Stomach (tissue), 9 donors: Measurements from ENCODE around the gene SMAGP. TPM values are rescaled to one million over a fixed set of nuclear protein-coding genes. Genes with fewer than 3 reads are reported as not detected.

ENCODE experiments used
- DNase-seq, 2 donors: peaks; one replicate each; pipeline versions ENCODE4 v3.0.0 to v3.0.0-alpha.2; 2013 to 2019
- H3K27ac ChIP-seq, 5 donors: fragments of 200-600 bp in 4 of 5; sonication (generic) in 4 of 5; one replicate each; pipeline ENCODE4 v1.5.1; 2013 to 2019; ENCODE audit warnings: mild to moderate bottlenecking in 1 of 5, moderate library complexity in 1 of 5
- H3K27me3 ChIP-seq, 3 donors: fragments of 200-600 bp; sonication (generic); one replicate each; pipeline ENCODE4 v1.5.1; 2017 to 2019; ENCODE audit warnings: mixed run types in 1 of 3
- H3K36me3 ChIP-seq, 4 donors: fragments of 200-600 bp; sonication (generic); 1 replicate in 3 of 4; 2 replicates in 1 of 4; pipeline ENCODE4 v1.5.1; 2016 to 2019
- H3K4me1 ChIP-seq, 4 donors: fragments of 200-600 bp; sonication (generic); one replicate each; pipeline ENCODE4 v1.5.1; 2016 to 2019
- H3K4me3 ChIP-seq, 4 donors: fragments of 200-600 bp; sonication (generic) in 3 of 4; one replicate each; pipeline ENCODE4 v1.5.1; 2016 to 2019; ENCODE audit warnings: mild to moderate bottlenecking in 1 of 4
- H3K9me3 ChIP-seq, 4 donors: fragments of 200-600 bp; sonication (generic); one replicate each; pipeline ENCODE4 v1.5.1; 2016 to 2019
- CTCF ChIP-seq, 7 experiments: fragments of 450-650 bp in 4 of 7; fragments of 200-600 bp in 3 of 7; sonication (generic) in 3 of 7; IDR thresholded peaks; one replicate each; pipeline ENCODE4 v1.5.1; 2016 to 2019; ENCODE audit warnings: antibody characterized with exemption in 7 of 7, control low read depth in 2 of 7, mild to moderate bottlenecking in 1 of 7
- EP300 ChIP-seq: sonication (generic); formaldehyde crosslinking; IDR thresholded peaks from one replicate; pipeline ENCODE4 v1.6.1; 2017; ENCODE audit warnings: antibody characterized with exemption
- POLR2A ChIP-seq, 4 donors: fragments of 450-650 bp; IDR thresholded peaks; one replicate each; pipeline ENCODE4 v1.6.1; 2016; ENCODE audit warnings: antibody characterized with exemption in 4 of 4, control low read depth in 2 of 4, mild to moderate bottlenecking in 1 of 4, moderate library complexity in 1 of 4
- POLR2AphosphoS5 ChIP-seq, 3 donors: sonication (generic); formaldehyde crosslinking; IDR thresholded peaks; one replicate each; pipeline ENCODE4 v1.6.1; 2016; ENCODE audit warnings: antibody characterized with exemption in 3 of 3
- WGBS, 5 donors: extraction: QIAGEN DNeasy Blood & Tissue Kit in 3 of 5; methylation state at CpG; one replicate each; pipeline versions ENCODE4 v1.1.5 to v1.1.7; 2013 to 2018; 5-methylcytosine and 5-hydroxymethylcytosine counted together
- intact Hi-C: fragments of 100-400 bp; cut with DNase I; formaldehyde crosslinking; loops from one replicate; pipeline ENCODE4 v1.15.1; 2023; ENCODE audit warnings: low total_unique reads
- polyA plus RNA-seq, 3 donors: library from polyadenylated mRNA; stranded (reverse); fragments of 200-250 nt; gene quantifications; one replicate each; pipeline ENCODE4 v1.2.3, GENCODE V29; 2013
- total RNA-seq, 5 donors: library from RNA; depleted of rRNA; stranded (reverse); fragments of >200 nt; gene quantifications; one replicate each; pipeline versions ENCODE4 v1.1.0 to v1.2.3, GENCODE V29; 2014 to 2016
- donor health status: healthy with polysubstance abuse.
- donor health status: Bipolar disorder and iron deficiency.
- donor health status: healthy.

SMAGP gene
- total and polyA plus RNA-seq, 8 donors, result 2.3 to 74.9 (median 27.6) TPM

- no peaks in the 10 kb centered on the region for H3K4me1 ChIP-seq
These were observed 70.8 kb downstream of the SMAGP start for GRCh38 chr12:51199366-51199945.

GRCh38 chr12:51198568-51199365, 71.4 kb downstream of the SMAGP start:
- Histone ChIP-seq H3K4me3 (no peak overlapping the region), H3K4me1 (no peaks in the 10 kb centered on the region), H3K27me3 (no peaks in the 10 kb centered on the region), H3K9me3 (no peaks in the 10 kb centered on the region), H3K27ac (no peak overlapping the region), H3K36me3 (peaks cover 0 to 47% (median 31%) of the 10 kb centered on the region in 4 donors)
- DNase-seq, result peak in 1 of 2 donors; percentile 25
- intact Hi-C loops, result no loop called here
- 51 to 75% (median 71%) methylated on average over 11 to 16 of the region's 16 CpGs for WGBS, 5 donors
- TF ChIP-seq POLR2A (IDR thresholded peaks at IDR 0.05) (no peak), CTCF (IDR thresholded peaks at IDR 0.05) (no peak), EP300 (no peak), POLR2AphosphoS5 (IDR thresholded peaks at IDR 0.05) (no peak)

More at GRCh38 chr12:51199366-51199945, 70.8 kb downstream of the SMAGP start:
- TF ChIP-seq EP300, result no peak
- no peak for TF ChIP-seq POLR2AphosphoS5 (IDR thresholded peaks at IDR 0.05)
- no peak for TF ChIP-seq POLR2A (IDR thresholded peaks at IDR 0.05)
- TF ChIP-seq CTCF (IDR thresholded peaks at IDR 0.05), result no peak
- Histone ChIP-seq H3K4me3 (no peak overlapping the region), H3K27ac (no peak overlapping the region), H3K36me3 (peaks cover 0 to 54% (median 37%) of the 10 kb centered on the region in 4 donors), H3K9me3 (no peaks in the 10 kb centered on the region), H3K27me3 (no peaks in the 10 kb centered on the region)
- WGBS, 5 donors, result 75 to 94% (median 91%) methylated on average over 5 to 10 of the region's 10 CpGs
- DNase-seq, result no peak
- intact Hi-C loops, result no loop called here

- Histone ChIP-seq H3K36me3 (peaks cover 0 to 39% (median 28%) of the 10 kb centered on the region in 4 donors), H3K4me1 (no peaks in the 10 kb centered on the region), H3K9me3 (no peaks in the 10 kb centered on the region), H3K27me3 (no peaks in the 10 kb centered on the region), H3K4me3 (no peak overlapping the region), H3K27ac (no peak overlapping the region)
- intact Hi-C loops, result no loop called here
- TF ChIP-seq EP300 (no peak), POLR2AphosphoS5 (IDR thresholded peaks at IDR 0.05) (no peak), POLR2A (IDR thresholded peaks at IDR 0.05) (no peak), CTCF (IDR thresholded peaks at IDR 0.05) (no peak)
- DNase-seq, result no peak
- 87 to 94% (median 91%) methylated on average over 19 to 38 of the region's 38 CpGs for WGBS, 5 donors
These were observed 72.3 kb downstream of the SMAGP start for GRCh38 chr12:51197736-51198567.

GRCh38 chr12:51196547-51196946, 73.7 kb downstream of the SMAGP start:
- Histone ChIP-seq H3K4me1 (no peaks in the 10 kb centered on the region), H3K36me3 (peaks cover 0 to 48% (median 39%) of the 10 kb centered on the region in 4 donors), H3K27ac (no peak overlapping the region), H3K4me3 (no peak overlapping the region), H3K9me3 (no peaks in the 10 kb centered on the region), H3K27me3 (no peaks in the 10 kb centered on the region)
- no peak for DNase-seq
- 86 to 92% (median 90%) methylated on average over 8 to 9 of the region's 9 CpGs for WGBS, 5 donors
- TF ChIP-seq POLR2AphosphoS5 (IDR thresholded peaks at IDR 0.05) (no peak), EP300 (no peak), CTCF (IDR thresholded peaks at IDR 0.05) (no peak), POLR2A (IDR thresholded peaks at IDR 0.05) (no peak)
- intact Hi-C loops, result no loop called here
